IMR-90 (cell line): ENCODE data around the gene TMEM252. TPM values are rescaled to one million over a fixed set of nuclear protein-coding genes. Genes with fewer than 3 reads are reported as not detected.

ENCODE experiments used
- ATAC-seq: fragments of 200-7000 bp; cut with Tn5 transposase; 2 replicates; pipeline ENCODE4 v1.9.1; 2020; ENCODE audit warnings: low read depth, mild to moderate bottlenecking, moderate library complexity
- BruUV-seq: library from RNA; stranded (reverse); fragments of 400-500 nt; replicated peaks from 2 replicates; lab custom pipeline; 2021; lab: Mats Ljungman, UMichigan
- CTCF ChIA-PET: fragments of 300-600 bp; formaldehyde crosslinking; extraction: SDS; loops from one replicate; lab custom pipeline; 2021; ENCODE audit warnings: antibody characterized with exemption; lab: Yijun Ruan, JAX
- POLR2A ChIA-PET: fragments of 300-600 bp; sonication (Branson Sonifier 250); formaldehyde crosslinking; loops from one replicate; lab custom pipeline; 2022; ENCODE audit warnings: antibody characterized with exemption; ENCODE audit not compliant: unreplicated experiment; lab: Charles Lee
- DNase-seq: peaks from one replicate; pipeline ENCODE4 v3.0.0; 2013
- H2AFZ ChIP-seq: replicated peaks from 2 replicates; pipeline ENCODE3; 2013; ENCODE audit warnings: low read length, mild to moderate bottlenecking; ENCODE audit not compliant: poor library complexity
- H2AK5ac ChIP-seq: 2 replicates; pipeline ENCODE4 v1.6.1; 2013; ENCODE audit warnings: low read depth, low read length, inconsistent platforms
- H2AK9ac ChIP-seq: replicated peaks from 2 replicates; pipeline ENCODE3; 2013; ENCODE audit warnings: mild to moderate bottlenecking, low read depth, low read length, moderate library complexity; ENCODE audit not compliant: poor library complexity
- H2BK120ac ChIP-seq: 2 replicates; pipeline ENCODE4 v1.6.1; 2013; ENCODE audit warnings: low read depth, low read length, inconsistent platforms
- H2BK15ac ChIP-seq: 3 replicates; pipeline ENCODE4 v1.6.1; 2013; ENCODE audit warnings: low read depth, low read length, inconsistent platforms
- H2BK20ac ChIP-seq: 2 replicates; pipeline ENCODE4 v1.6.1; 2013; ENCODE audit warnings: low read depth, mild to moderate bottlenecking, inconsistent platforms, low read length, moderate library complexity
- H2BK5ac ChIP-seq: 2 replicates; pipeline ENCODE4 v1.6.1; 2013; ENCODE audit warnings: mild to moderate bottlenecking, low read depth, low read length, inconsistent platforms; ENCODE audit not compliant: poor library complexity, severe bottlenecking
- H3K14ac ChIP-seq: replicated peaks from 2 replicates; pipeline ENCODE4 v1.6.1; 2013; ENCODE audit warnings: low read depth, low read length, inconsistent platforms
- H3K18ac ChIP-seq: 2 replicates; pipeline ENCODE4 v1.6.1; 2013; ENCODE audit warnings: low read depth, low read length, control low read depth
- H3K23ac ChIP-seq: 2 replicates; pipeline ENCODE4 v1.6.1; 2013; ENCODE audit warnings: low read depth, low read length, inconsistent platforms
- H3K27ac ChIP-seq: 2 replicates; pipeline ENCODE4 v1.5.1; 2013; ENCODE audit warnings: mild to moderate bottlenecking, control low read depth, low read length; ENCODE audit not compliant: insufficient read depth
- H3K27me3 ChIP-seq: 2 replicates; pipeline ENCODE4 v1.6.1; 2013; ENCODE audit warnings: low read length; ENCODE audit not compliant: control insufficient read depth, insufficient read depth
- H3K36me3 ChIP-seq: 2 replicates; pipeline ENCODE4 v1.6.1; 2013; ENCODE audit warnings: low read length, mixed read lengths; ENCODE audit not compliant: control insufficient read depth, insufficient read depth
- H3K4ac ChIP-seq: 2 replicates; pipeline ENCODE4 v1.6.1; 2013; ENCODE audit warnings: low read depth, low read length, inconsistent platforms
- H3K4me1 ChIP-seq: 2 replicates; pipeline ENCODE4 v1.6.1; 2013; ENCODE audit warnings: low read length, mixed read lengths; ENCODE audit not compliant: control insufficient read depth, insufficient read depth
- H3K4me2 ChIP-seq: 2 replicates; pipeline ENCODE4 v1.6.1; 2013; ENCODE audit warnings: low read depth, mild to moderate bottlenecking, control low read depth, low read length, moderate library complexity
- H3K4me3 ChIP-seq: 2 replicates; pipeline ENCODE4 v1.5.1; 2013; ENCODE audit warnings: low read depth, mild to moderate bottlenecking, control low read depth, low read length, moderate library complexity; ENCODE audit not compliant: insufficient read depth
- H3K56ac ChIP-seq: 2 replicates; pipeline ENCODE4 v1.6.1; 2013; ENCODE audit warnings: low read length, inconsistent platforms; ENCODE audit not compliant: insufficient read depth; ENCODE audit errors: extremely low read depth
- H3K79me1 ChIP-seq, 2 experiments: 2 replicates each; pipeline ENCODE4 v1.6.1; 2013; ENCODE audit warnings: low read length in 2 of 2, inconsistent platforms in 1 of 2, low read depth in 1 of 2
- H3K9ac ChIP-seq: 2 replicates; pipeline ENCODE4 v1.6.1; 2013; ENCODE audit warnings: low read depth, low read length, control low read depth
- H3K9me1 ChIP-seq: 2 replicates; pipeline ENCODE4 v1.6.1; 2013; ENCODE audit warnings: low read length, inconsistent platforms; ENCODE audit not compliant: insufficient read depth
- H3K9me3 ChIP-seq: 2 replicates; pipeline ENCODE4 v1.6.1; 2013; ENCODE audit warnings: low read length; ENCODE audit not compliant: control insufficient read depth, insufficient read depth
- H4K20me1 ChIP-seq: 2 replicates; pipeline ENCODE4 v1.6.1; 2013; ENCODE audit warnings: low read length, inconsistent platforms; ENCODE audit not compliant: insufficient read depth
- H4K5ac ChIP-seq: 2 replicates; pipeline ENCODE4 v1.6.1; 2013; ENCODE audit warnings: mild to moderate bottlenecking, low read depth, low read length, control low read depth
- H4K8ac ChIP-seq, 2 experiments: 2 replicates each; pipeline ENCODE4 v1.6.1; 2013; ENCODE audit warnings: low read depth in 2 of 2, low read length in 2 of 2, control low read depth in 1 of 2, inconsistent platforms in 1 of 2
- H4K91ac ChIP-seq: 2 replicates; pipeline ENCODE4 v1.6.1; 2013; ENCODE audit warnings: low read depth, low read length, inconsistent platforms; ENCODE audit not compliant: insufficient read depth
- BHLHE40 ChIP-seq: fragments of 150-350 bp; IDR thresholded peaks from 2 replicates; pipeline ENCODE4 v1.6.1; 2016; ENCODE audit warnings: mild to moderate bottlenecking, low read depth, low read length
- CHD1 ChIP-seq: IDR thresholded peaks from 2 replicates; pipeline ENCODE4 v1.6.1; 2012; ENCODE audit warnings: low read depth, low read length, improper control_type of control experiment
- FOS ChIP-seq: fragments of 150-350 bp; IDR thresholded peaks from 2 replicates; pipeline ENCODE4 v1.6.1; 2016; ENCODE audit warnings: low read depth, low read length
- MAFK ChIP-seq: IDR thresholded peaks from 2 replicates; pipeline ENCODE4 v1.6.1; 2012; ENCODE audit warnings: low read depth, low read length, improper control_type of control experiment
- MAZ ChIP-seq: IDR thresholded peaks from 2 replicates; pipeline ENCODE4 v1.6.1; 2012; ENCODE audit warnings: low read depth, mild to moderate bottlenecking, low read length, improper control_type of control experiment, moderate library complexity, borderline replicate concordance
- MXI1 ChIP-seq: IDR thresholded peaks from 2 replicates; pipeline ENCODE4 v1.6.1; 2012; ENCODE audit warnings: low read depth, mild to moderate bottlenecking, low read length, moderate library complexity, borderline replicate concordance
- NFE2L2 ChIP-seq: fragments of 150-350 bp; IDR thresholded peaks from 2 replicates; pipeline ENCODE4 v1.6.1; 2016; ENCODE audit warnings: low read depth, mild to moderate bottlenecking, low read length
- POLR2A ChIP-seq: IDR thresholded peaks from 2 replicates; pipeline ENCODE4 v1.6.1; 2012; ENCODE audit warnings: mild to moderate bottlenecking, low read depth, low read length
- RAD21 ChIP-seq: IDR thresholded peaks from 2 replicates; pipeline ENCODE4 v1.6.1; 2012; ENCODE audit warnings: low read length, improper control_type of control experiment
- RFX5 ChIP-seq: IDR thresholded peaks from 2 replicates; pipeline ENCODE4 v1.8.0; 2012; ENCODE audit warnings: low read depth, mild to moderate bottlenecking, low read length, moderate library complexity
- SMC3 ChIP-seq: fragments of 150-350 bp; IDR thresholded peaks from 2 replicates; pipeline ENCODE4 v1.6.1; 2016; ENCODE audit warnings: low read depth, mild to moderate bottlenecking, antibody characterized with exemption, low read length, moderate library complexity
- WGBS, 2 experiments: methylation state at CpG; one replicate each; pipeline versions ENCODE4 v1.1.5 to v1.1.7; 2013; ENCODE audit warnings: missing lambda C conversion rate in 2 of 2; ENCODE audit not compliant: insufficient read length in 1 of 2; ENCODE audit errors: extremely low coverage in 2 of 2; 5-methylcytosine and 5-hydroxymethylcytosine counted together
- dilution Hi-C: fragments of 300-500 bp; cut with HindIII; formaldehyde crosslinking; loops from one replicate; pipeline ENCODE4 v1.14.3; 2018; ENCODE audit warnings: low sequenced_read_pairs; ENCODE audit not compliant: unreplicated experiment
- in situ Hi-C: fragments of 300-500 bp; cut with MboI; formaldehyde crosslinking; loops from 3 replicates; pipeline ENCODE4 v1.14.3; 2019; ENCODE audit warnings: low sequenced_read_pairs, inconsistent platforms, mixed read lengths
- intact Hi-C: fragments of 100-400 bp; cut with micrococcal nuclease; formaldehyde crosslinking; loops from 2 replicates; pipeline ENCODE4 v1.10.0; 2022
- polyA plus RNA-seq, 3 experiments: library from polyadenylated mRNA; depleted of rRNA; stranded (reverse); fragments of >200 nt; gene quantifications; 2 replicates each; pipeline ENCODE4 v1.2.3, GENCODE V29; 2012; ENCODE audit warnings: low replicate concordance in 1 of 3
- total RNA-seq: library from RNA; depleted of rRNA; stranded (reverse); fragments of >200 nt; gene quantifications from 2 replicates; pipeline ENCODE4 v1.2.3, GENCODE V29; 2012
- TF ChIP-seq, protein P1 (sequence below): fragments of 150-350 bp; IDR thresholded peaks from 2 replicates; pipeline ENCODE4 v1.6.1; 2017; ENCODE audit warnings: mild to moderate bottlenecking, antibody characterized with exemption, low read length, low read depth
- TF ChIP-seq, protein P2 (sequence below): fragments of 150-350 bp; IDR thresholded peaks from 2 replicates; pipeline ENCODE4 v1.6.1; 2016; ENCODE audit warnings: low read depth, mild to moderate bottlenecking, low read length, moderate library complexity, borderline replicate concordance

The TMEM252 gene
- total and polyA plus RNA-seq, 2 of the 4 experiments (the other 2 are of a cell fraction): not detected

DNA sequence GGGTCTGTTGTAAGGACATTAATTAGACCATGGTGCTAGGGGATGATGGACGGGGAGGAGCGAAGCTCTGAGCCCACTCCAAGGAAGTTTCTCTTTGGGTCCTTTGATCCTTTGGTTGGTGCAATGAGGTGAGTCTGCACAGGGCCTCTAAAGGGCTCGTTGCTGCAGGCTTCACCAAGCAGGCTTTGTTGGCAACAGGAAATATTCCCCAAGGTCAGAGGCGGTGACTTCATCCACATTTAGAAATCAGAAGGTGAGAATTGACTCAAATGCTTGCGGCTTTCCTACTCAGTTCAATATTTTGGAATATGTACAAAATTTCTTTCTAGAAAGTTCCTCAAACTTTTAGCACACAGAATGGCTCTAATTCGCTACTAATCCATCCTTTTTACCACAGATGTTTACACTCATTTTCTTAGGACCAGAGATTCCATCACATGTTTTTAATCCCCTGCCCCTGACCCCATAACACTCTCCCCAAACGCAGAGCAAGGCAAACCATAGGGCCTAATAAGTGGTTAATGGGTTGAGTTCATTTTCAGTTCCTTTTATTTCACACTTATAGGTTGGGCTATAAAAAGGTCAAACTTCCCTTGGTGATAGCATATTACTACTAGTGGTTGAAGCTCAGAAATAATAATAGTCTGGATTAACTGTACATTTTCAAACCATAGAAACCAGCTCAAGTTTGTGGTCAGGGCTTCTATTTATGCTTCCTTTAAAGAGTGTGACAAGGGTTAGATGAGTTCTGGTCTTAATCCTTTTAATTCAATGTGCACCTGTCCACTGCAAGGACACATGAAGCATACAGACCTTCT, 37.3 kb upstream of the TMEM252 start:
- H2AFZ ChIP-seq: no peak overlapping the region
- in situ Hi-C loops: no loop called here
- ATAC-seq: no peak

More for the DNA sequence above, 37.3 kb upstream of the TMEM252 start:
- Histone ChIP-seq H3K4me1 (no peaks in the 10 kb centered on the region), H3K56ac (no peak overlapping the region), H3K4ac (no peak overlapping the region), H3K14ac (no peak overlapping the region), H2BK5ac (no peak overlapping the region), H4K20me1 (no peaks in the 10 kb centered on the region), H3K23ac (no peak overlapping the region), H2BK120ac (no peak overlapping the region), H3K36me3 (no peaks in the 10 kb centered on the region), H4K8ac (no peak overlapping the region), H2BK15ac (no peak overlapping the region), H3K27me3 (peaks cover 3% of the 10 kb centered on the region), H3K4me3 (no peak overlapping the region), H4K91ac (no peak overlapping the region), H2BK20ac (no peak overlapping the region), H2AK5ac (no peak overlapping the region), H3K79me1 (no peaks in the 10 kb centered on the region), H2AK9ac (no peak overlapping the region), H3K9me1 (no peaks in the 10 kb centered on the region), H3K27ac (no peak overlapping the region), H3K18ac (no peak overlapping the region), H3K4me2 (no peak overlapping the region), H3K9me3 (no peaks in the 10 kb centered on the region), H4K5ac (no peak overlapping the region), H3K9ac (no peak overlapping the region)
- dilution Hi-C loops (no loop called here), intact Hi-C loops (no loop called here)
- no peak for DNase-seq
- BruUV-seq: no TSS peak
- TF ChIP-seq, protein P1, sequence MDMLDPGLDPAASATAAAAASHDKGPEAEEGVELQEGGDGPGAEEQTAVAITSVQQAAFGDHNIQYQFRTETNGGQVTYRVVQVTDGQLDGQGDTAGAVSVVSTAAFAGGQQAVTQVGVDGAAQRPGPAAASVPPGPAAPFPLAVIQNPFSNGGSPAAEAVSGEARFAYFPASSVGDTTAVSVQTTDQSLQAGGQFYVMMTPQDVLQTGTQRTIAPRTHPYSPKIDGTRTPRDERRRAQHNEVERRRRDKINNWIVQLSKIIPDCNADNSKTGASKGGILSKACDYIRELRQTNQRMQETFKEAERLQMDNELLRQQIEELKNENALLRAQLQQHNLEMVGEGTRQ: no peak
- no peak for TF ChIP-seq BHLHE40
- no peak for TF ChIP-seq NFE2L2
- no peak for TF ChIP-seq MAZ
- no peak for TF ChIP-seq CHD1
- TF ChIP-seq FOS: no peak
- TF ChIP-seq MXI1: no peak
- TF ChIP-seq RAD21: no peak
- TF ChIP-seq RFX5: no peak
- TF ChIP-seq POLR2A: no peak
- TF ChIP-seq, protein P2, sequence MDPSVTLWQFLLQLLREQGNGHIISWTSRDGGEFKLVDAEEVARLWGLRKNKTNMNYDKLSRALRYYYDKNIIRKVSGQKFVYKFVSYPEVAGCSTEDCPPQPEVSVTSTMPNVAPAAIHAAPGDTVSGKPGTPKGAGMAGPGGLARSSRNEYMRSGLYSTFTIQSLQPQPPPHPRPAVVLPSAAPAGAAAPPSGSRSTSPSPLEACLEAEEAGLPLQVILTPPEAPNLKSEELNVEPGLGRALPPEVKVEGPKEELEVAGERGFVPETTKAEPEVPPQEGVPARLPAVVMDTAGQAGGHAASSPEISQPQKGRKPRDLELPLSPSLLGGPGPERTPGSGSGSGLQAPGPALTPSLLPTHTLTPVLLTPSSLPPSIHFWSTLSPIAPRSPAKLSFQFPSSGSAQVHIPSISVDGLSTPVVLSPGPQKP: no peak
- no peak for TF ChIP-seq SMC3
- no peak for TF ChIP-seq MAFK
- ChIA-PET POLR2A (no interaction called here), CTCF (no interaction called here)
- WGBS, 2 experiments: 50% methylated on average over 2 of the region's 7 CpGs; no CpG with 5 or more reads in 1 of the 2 experiments
